Measurements from ENCODE around the gene TRIM52.

Gene TRIM52

GRCh38 chr5:181258576-181258975 lies 2.4 kb downstream of the TRIM52 start:
- no peak for DNase-seq (ENCODE audit: low spot score)

- DNase-seq (ENCODE audit: low spot score) = no peak
Observed at GRCh38 chr5:181255836-181256578, 4.9 kb downstream of the TRIM52 start.

- DNase-seq (ENCODE audit: low spot score) = no peak
Observed at GRCh38 chr5:181255276-181255675, 5.7 kb downstream of the TRIM52 start.

- DNase-seq (ENCODE audit: low spot score) = no peak
Observed at GRCh38 chr5:181248277-181248676, 12.7 kb downstream of the TRIM52 start.

DNA sequence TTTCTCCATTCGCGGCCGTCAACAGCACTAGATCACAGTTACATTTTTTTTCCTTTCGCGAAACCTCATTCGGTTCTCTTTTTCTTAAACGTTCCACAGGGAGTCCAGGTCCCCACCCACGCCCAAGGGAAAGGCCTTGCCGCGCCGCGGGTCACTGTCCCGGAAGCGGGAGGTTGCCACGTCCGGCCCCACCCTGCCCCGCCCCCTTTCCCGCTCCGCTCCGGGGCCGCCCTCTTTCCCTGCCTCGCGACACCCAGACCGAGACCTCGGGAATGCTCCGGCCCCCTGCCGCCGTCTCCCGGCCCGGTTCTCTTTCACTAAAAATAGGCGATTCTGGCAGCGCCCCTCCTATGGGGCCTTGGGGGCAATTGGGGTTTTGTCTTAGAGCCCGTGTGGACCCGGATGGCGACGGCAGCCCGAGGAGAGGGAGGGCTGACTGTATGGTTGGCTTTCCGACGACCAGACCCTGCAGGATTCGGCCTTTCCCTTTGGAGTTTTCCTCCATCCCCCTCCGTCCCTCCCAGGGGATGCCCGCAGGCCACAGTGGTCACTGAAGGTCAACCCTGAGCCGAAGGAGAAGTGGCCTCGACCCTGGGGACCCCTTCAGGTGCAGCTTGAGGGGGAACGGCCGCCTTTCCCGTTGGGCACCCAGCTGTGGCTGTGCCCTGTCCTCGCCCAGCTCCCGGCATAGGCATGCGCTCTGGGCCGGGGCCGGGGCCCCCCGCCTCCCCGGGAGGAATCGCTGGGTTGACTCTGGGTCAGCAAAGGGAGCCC lies 14.5 kb downstream of the TRIM52 start:
- peak; percentile 92 for DNase-seq (ENCODE audit: low spot score)

- DNase-seq (ENCODE audit: low spot score) = no peak
Observed at GRCh38 chr5:181245427-181246275, 15.3 kb downstream of the TRIM52 start.

DNA sequence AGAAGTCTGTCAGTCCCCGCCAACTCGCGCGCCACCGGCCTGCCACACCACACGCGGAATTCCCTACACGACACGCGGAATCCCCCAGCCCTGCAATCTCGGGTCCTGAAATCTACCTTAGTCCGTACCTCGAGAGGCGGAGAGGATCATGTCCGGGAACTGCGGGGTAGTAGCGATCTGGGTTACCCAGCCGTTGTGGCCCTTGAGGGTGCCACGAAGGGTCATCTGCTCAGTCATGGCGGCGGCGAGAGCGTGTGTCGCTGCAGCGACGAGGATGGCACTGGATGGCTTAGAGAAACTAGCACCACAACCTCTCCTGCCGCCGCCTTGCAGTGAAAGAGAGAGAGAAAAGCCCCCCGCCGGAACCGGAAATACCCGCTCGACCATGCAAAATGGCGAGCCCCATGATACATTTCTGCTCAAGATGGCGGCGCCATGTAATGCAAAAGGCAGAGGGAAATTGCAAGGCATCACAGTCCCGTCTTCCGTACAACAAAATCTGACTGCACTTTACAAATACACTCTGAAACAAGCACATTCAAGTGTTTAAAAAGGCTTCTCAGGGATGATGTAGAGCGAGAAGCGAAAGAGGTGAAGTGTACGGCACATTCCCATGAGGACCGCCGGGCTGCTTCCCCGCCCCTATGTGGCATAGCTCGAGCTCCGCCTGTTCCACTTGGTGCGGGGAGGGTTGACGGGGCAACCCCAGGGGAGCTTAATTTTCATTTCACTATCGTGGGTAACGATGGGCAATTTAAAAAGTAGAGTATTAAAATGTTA lies 17.2 kb downstream of the TRIM52 start, which contains the start of gene RACK1:
Gene RACK1 (minus strand): TSS at position 343 of the 780 bp plus-strand sequence. CDS start 106 bp downstream, at position 237.
- peak; percentile 90 for DNase-seq (ENCODE audit: low spot score)

DNA sequence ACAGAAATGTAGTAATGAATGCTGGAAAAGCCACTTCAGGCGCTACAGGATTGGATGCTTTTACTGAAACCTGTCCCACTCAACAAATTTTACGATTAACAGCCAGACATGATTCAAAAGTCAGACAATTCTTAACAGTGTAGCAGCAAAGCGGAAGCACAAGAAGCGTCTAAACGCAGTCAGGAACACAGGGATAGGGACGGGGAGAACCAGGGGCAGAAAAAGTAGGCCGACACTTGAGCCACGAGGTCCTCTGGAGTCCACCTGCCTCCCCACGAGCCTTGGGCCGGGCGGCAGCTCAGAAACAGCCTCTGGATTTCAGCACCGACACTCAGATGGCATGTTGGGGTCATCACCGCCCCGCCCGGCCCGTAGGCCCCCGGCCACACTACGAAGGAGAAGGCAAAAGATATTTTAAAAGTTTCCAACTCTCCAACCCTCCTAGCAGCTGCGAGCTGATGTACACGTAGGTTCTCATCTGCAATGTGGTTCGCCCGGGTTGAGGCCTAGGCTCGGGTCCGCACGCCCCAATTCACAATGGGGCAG lies 17.9 kb downstream of the TRIM52 start:
- DNase-seq (ENCODE audit: low spot score) = no peak

DNA sequence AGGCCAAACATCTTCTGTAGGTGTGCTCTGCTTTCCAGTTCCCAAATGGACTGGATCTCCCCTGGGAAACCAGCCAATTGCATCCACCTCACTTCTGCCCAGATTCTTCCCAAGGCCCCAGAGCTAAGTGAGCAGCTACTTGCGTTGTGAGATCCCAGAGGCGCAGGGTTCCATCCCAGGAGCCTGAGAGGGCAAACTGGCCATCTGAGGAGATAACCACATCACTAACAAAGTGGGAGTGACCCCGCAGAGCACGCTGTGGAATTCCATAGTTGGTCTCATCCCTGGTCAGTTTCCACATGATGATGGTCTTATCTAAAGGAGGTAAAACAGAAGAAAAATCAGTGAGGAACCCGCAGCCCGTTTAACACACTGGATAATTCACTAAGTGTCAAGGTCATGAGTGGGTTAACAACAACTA lies 18.9 kb downstream of the TRIM52 start:
- DNase-seq (ENCODE audit: low spot score) = no peak

GRCh38 chr5:181241393-181241975 lies 19.5 kb downstream of the TRIM52 start:
- DNase-seq (ENCODE audit: low spot score) = no peak

- DNase-seq (ENCODE audit: low spot score) = no peak
Observed at GRCh38 chr5:181239062-181239663, 21.8 kb downstream of the TRIM52 start.

- no peak for DNase-seq (ENCODE audit: low spot score)
Observed at GRCh38 chr5:181237729-181238385, 23.1 kb downstream of the TRIM52 start.

DNA sequence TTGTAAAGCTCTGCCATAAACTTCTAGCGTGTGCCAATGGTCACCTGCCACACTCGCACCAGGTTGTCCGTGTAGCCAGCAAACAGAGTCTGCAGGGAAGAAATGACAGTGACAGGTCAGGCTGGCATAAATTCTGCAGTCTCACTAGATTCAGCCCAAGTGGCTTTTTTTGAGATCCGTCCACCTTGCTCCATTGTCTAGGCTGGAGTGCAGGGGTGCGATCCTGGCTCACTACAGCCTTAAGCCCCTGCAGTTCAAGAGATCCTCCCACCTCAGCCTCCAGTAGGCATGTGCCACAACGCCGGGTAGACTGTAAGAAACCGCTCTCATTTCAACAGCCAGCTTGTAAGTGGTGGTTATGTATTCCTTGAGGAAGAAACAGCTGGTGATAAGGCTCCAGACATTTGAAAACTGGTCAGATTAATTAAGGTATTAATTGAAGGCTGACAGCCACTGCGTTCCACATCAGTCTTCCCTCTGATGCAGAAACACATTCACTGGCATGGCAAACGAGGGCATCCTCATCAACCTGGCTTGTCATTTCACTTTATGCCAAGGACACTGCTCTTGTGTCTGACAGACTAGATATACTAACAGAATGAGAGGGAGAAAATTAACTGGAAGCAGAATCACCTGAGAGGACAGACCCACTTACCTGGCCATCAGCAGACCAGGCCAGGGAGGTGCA lies 23.8 kb downstream of the TRIM52 start:
- no peak for DNase-seq (ENCODE audit: low spot score)

GRCh38 chr5:181236471-181236870 lies 24.5 kb downstream of the TRIM52 start:
- DNase-seq (ENCODE audit: low spot score) = no peak

DNA sequence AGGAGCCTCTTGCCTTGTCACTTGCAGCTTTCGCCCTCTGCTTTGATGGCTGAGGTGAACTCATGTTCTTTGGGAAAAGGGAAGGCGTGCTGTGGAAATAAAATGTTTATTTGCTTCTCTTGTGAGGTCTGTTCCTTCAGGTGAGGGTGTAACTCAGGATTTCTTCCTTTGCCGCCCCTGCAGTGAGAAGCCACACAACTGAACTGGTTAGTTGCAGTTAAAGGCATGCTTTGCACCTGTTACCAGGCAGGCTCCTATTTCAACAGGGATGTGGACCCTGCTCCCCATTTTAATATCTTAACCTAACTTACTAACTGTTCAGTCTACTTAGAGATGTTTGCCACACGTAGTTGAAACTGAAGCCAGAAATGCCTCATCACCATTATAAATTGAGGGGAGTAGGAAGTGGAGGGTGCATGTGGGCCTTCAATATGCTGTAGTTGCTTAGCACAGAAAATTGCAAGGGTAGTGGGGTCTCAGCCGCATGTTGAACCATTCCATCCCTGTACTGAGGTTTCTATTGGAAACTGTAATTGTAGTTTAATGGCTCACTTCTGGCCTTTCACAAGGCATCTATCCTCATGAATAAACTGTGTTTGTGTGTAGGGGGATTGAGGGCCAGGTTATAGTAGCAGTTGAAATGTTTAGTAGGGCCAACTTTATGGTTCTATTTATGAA lies 25.1 kb downstream of the TRIM52 start:
- no peak for DNase-seq (ENCODE audit: low spot score)

- DNase-seq (ENCODE audit: low spot score) = no peak
Observed at GRCh38 chr5:181235323-181235688, 25.6 kb downstream of the TRIM52 start.

- no peak for DNase-seq (ENCODE audit: low spot score)
Observed at GRCh38 chr5:181234455-181235306, 26.3 kb downstream of the TRIM52 start.

Measured in LoVo (cell line).